Neural cell (in vitro differentiated cells): ENCODE results near the gene BGN. TPM values are rescaled to one million over a fixed set of nuclear protein-coding genes. Genes with fewer than 3 reads are reported as not detected.

Source experiments
- H2AFZ ChIP-seq: fragments of 200-600, 300-800 bp; sonication (generic), shearing (Covaris generic); 2 replicates; pipeline ENCODE4 v1.6.0; 2014; ENCODE audit warnings: low read depth, mild to moderate bottlenecking, antibody characterized with exemption, low read length, moderate library complexity
- H3F3A ChIP-seq: fragments of 200-600 bp; shearing (Covaris generic); 2 replicates; pipeline ENCODE4 v1.6.1; 2016; ENCODE audit warnings: mild to moderate bottlenecking, moderate library complexity, mixed read lengths, antibody characterized with exemption, low read length; ENCODE audit not compliant: insufficient read depth, poor library complexity, severe bottlenecking
- H3K27ac ChIP-seq: fragments of 200-600, 300-800 bp; sonication (generic), shearing (Covaris generic); 2 replicates; pipeline ENCODE4 v1.5.1; 2014; ENCODE audit warnings: mild to moderate bottlenecking, low read length, moderate library complexity
- H3K27me3 ChIP-seq: fragments of 300-800, 200-600 bp; sonication (generic), shearing (Covaris generic); 2 replicates; pipeline ENCODE4 v1.6.0; 2014; ENCODE audit warnings: mild to moderate bottlenecking, low read depth, low read length, moderate library complexity; ENCODE audit not compliant: insufficient read depth
- H3K36me3 ChIP-seq: fragments of 300-800, 200-600 bp; sonication (generic), shearing (Covaris generic); 2 replicates; pipeline ENCODE4 v1.5.1; 2014; ENCODE audit warnings: mild to moderate bottlenecking, antibody characterized with exemption, low read length, moderate library complexity; ENCODE audit not compliant: insufficient read depth
- H3K4me2 ChIP-seq: fragments of 300-800, 200-600 bp; sonication (generic), shearing (Covaris generic); 2 replicates; pipeline ENCODE4 v1.6.0; 2014; ENCODE audit warnings: mild to moderate bottlenecking, low read length
- H3K4me3 ChIP-seq: fragments of 300-800, 200-600 bp; sonication (generic), shearing (Covaris generic); 2 replicates; pipeline ENCODE4 v1.5.1; 2014; ENCODE audit warnings: mild to moderate bottlenecking, low read length, moderate library complexity
- H3K79me2 ChIP-seq: fragments of 200-600 bp; shearing (Covaris generic); replicated peaks from 2 replicates; pipeline ENCODE4 v1.6.0; 2014; ENCODE audit warnings: mild to moderate bottlenecking, low read length, moderate library complexity; ENCODE audit not compliant: insufficient read depth
- H3K9ac ChIP-seq: fragments of 300-800, 200-600 bp; sonication (generic), shearing (Covaris generic); 2 replicates; pipeline ENCODE4 v1.6.1; 2016; ENCODE audit warnings: mild to moderate bottlenecking, low read length, mixed read lengths
- H3K9me2 ChIP-seq: fragments of 200-600 bp; shearing (Covaris generic); 2 replicates; pipeline ENCODE4 v1.6.1; 2016; ENCODE audit warnings: mild to moderate bottlenecking, low read length, mixed read lengths; ENCODE audit not compliant: insufficient read depth
- H3K9me3 ChIP-seq: fragments of 200-600, 300-800 bp; sonication (generic), shearing (Covaris generic); 2 replicates; pipeline ENCODE4 v1.6.1; 2016; ENCODE audit warnings: mild to moderate bottlenecking, mixed run types, low read length, moderate library complexity, mixed read lengths
- H4K20me1 ChIP-seq: fragments of 200-600 bp; shearing (Covaris generic); 2 replicates; pipeline ENCODE4 v1.6.1; 2016; ENCODE audit warnings: mild to moderate bottlenecking, mixed run types; ENCODE audit not compliant: insufficient read depth
- EP300 ChIP-seq: fragments of 450-650 bp; conservative IDR thresholded peaks from 2 replicates; pipeline ENCODE4 v1.6.1; 2014; ENCODE audit warnings: antibody characterized with exemption, mild to moderate bottlenecking, moderate library complexity; ENCODE audit not compliant: poor library complexity, severe bottlenecking
- EZH2 ChIP-seq: fragments of 200-600, 300-800 bp; shearing (Covaris generic), sonication (generic); IDR thresholded peaks from 2 replicates; pipeline ENCODE4 v1.6.1; 2014; ENCODE audit warnings: antibody characterized with exemption, low read length, borderline replicate concordance, mild to moderate bottlenecking; ENCODE audit not compliant: insufficient read depth, poor library complexity, severe bottlenecking
- MXI1 ChIP-seq: fragments of 450-650 bp; conservative IDR thresholded peaks from 2 replicates; pipeline ENCODE4 v1.6.1; 2014; ENCODE audit warnings: antibody characterized with exemption, mild to moderate bottlenecking; ENCODE audit not compliant: poor library complexity, severe bottlenecking
- POLR2AphosphoS5 ChIP-seq: IDR thresholded peaks from 2 replicates; pipeline ENCODE4 v1.6.1; 2012
- RAD21 ChIP-seq: fragments of 450-650 bp; conservative IDR thresholded peaks from 2 replicates; pipeline ENCODE4 v1.6.1; 2014; ENCODE audit warnings: antibody characterized with exemption, mild to moderate bottlenecking, moderate library complexity
- SMC3 ChIP-seq: fragments of 450-650 bp; conservative IDR thresholded peaks from 2 replicates; pipeline ENCODE4 v1.6.1; 2014; ENCODE audit warnings: antibody characterized with exemption, mild to moderate bottlenecking, moderate library complexity; ENCODE audit not compliant: poor library complexity
- TAF1 ChIP-seq: IDR thresholded peaks from 2 replicates; pipeline ENCODE4 v1.6.1; 2012; ENCODE audit warnings: low read depth
- polyA plus RNA-seq: library from polyadenylated mRNA; depleted of rRNA; stranded (reverse); fragments of >200 nt; gene quantifications from 2 replicates; pipeline ENCODE4 v1.2.3, GENCODE V29; 2014
- TF ChIP-seq, protein P1 (sequence below): fragments of 450-650 bp; IDR thresholded peaks from 2 replicates; pipeline ENCODE4 v1.5.1; 2014; ENCODE audit warnings: antibody characterized with exemption, mild to moderate bottlenecking, moderate library complexity; ENCODE audit not compliant: poor library complexity, severe bottlenecking
- TF ChIP-seq, protein P2 (sequence below): IDR thresholded peaks from 2 replicates; pipeline ENCODE4 v1.6.1; 2012; ENCODE audit warnings: borderline replicate concordance

BGN gene
- polyA plus RNA-seq, 1 donor from 2014 or later = not detected

DNA sequence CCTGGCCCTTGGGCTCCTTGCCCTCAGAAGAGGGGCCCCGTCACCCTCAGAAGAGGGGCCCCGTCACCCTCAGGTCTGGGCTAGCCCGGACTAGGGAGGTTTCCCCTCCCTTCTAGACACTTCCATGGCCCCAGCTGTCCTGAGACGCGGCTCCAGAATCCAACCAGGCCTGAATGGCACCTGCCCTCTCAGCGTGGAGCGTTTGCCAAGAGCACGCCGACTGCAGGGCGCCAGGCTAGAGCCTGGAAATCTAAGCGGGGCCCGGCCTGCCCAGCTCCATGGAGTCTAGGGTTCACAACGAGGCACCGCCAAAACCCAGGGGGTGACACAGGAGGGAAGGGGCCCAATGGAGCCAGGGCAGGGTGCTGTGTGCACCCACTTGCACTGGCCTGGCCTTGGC lies 14.8 kb downstream of the BGN start:
- TF ChIP-seq, protein P1, sequence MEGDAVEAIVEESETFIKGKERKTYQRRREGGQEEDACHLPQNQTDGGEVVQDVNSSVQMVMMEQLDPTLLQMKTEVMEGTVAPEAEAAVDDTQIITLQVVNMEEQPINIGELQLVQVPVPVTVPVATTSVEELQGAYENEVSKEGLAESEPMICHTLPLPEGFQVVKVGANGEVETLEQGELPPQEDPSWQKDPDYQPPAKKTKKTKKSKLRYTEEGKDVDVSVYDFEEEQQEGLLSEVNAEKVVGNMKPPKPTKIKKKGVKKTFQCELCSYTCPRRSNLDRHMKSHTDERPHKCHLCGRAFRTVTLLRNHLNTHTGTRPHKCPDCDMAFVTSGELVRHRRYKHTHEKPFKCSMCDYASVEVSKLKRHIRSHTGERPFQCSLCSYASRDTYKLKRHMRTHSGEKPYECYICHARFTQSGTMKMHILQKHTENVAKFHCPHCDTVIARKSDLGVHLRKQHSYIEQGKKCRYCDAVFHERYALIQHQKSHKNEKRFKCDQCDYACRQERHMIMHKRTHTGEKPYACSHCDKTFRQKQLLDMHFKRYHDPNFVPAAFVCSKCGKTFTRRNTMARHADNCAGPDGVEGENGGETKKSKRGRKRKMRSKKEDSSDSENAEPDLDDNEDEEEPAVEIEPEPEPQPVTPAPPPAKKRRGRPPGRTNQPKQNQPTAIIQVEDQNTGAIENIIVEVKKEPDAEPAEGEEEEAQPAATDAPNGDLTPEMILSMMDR = no peak
- no peak for TF ChIP-seq RAD21
- TF ChIP-seq MXI1 = no peak
- no peak for TF ChIP-seq TAF1
- no peak for TF ChIP-seq EP300
- no peak for TF ChIP-seq POLR2AphosphoS5
- TF ChIP-seq, protein P2, sequence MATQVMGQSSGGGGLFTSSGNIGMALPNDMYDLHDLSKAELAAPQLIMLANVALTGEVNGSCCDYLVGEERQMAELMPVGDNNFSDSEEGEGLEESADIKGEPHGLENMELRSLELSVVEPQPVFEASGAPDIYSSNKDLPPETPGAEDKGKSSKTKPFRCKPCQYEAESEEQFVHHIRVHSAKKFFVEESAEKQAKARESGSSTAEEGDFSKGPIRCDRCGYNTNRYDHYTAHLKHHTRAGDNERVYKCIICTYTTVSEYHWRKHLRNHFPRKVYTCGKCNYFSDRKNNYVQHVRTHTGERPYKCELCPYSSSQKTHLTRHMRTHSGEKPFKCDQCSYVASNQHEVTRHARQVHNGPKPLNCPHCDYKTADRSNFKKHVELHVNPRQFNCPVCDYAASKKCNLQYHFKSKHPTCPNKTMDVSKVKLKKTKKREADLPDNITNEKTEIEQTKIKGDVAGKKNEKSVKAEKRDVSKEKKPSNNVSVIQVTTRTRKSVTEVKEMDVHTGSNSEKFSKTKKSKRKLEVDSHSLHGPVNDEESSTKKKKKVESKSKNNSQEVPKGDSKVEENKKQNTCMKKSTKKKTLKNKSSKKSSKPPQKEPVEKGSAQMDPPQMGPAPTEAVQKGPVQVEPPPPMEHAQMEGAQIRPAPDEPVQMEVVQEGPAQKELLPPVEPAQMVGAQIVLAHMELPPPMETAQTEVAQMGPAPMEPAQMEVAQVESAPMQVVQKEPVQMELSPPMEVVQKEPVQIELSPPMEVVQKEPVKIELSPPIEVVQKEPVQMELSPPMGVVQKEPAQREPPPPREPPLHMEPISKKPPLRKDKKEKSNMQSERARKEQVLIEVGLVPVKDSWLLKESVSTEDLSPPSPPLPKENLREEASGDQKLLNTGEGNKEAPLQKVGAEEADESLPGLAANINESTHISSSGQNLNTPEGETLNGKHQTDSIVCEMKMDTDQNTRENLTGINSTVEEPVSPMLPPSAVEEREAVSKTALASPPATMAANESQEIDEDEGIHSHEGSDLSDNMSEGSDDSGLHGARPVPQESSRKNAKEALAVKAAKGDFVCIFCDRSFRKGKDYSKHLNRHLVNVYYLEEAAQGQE = no peak
- TF ChIP-seq SMC3 = no peak
- TF ChIP-seq EZH2 = no peak
- Histone ChIP-seq H3K79me2 (no peaks in the 10 kb centered on the region), H3K9me3 (no peaks in the 10 kb centered on the region), H3F3A (no peaks in the 10 kb centered on the region), H3K27me3 (no peaks in the 10 kb centered on the region), H3K4me2 (no peak overlapping the region), H3K4me3 (no peak overlapping the region), H3K9me2 (no peaks in the 10 kb centered on the region), H3K36me3 (no peaks in the 10 kb centered on the region), H4K20me1 (no peaks in the 10 kb centered on the region), H3K27ac (no peak overlapping the region), H3K9ac (no peak overlapping the region), H2AFZ (no peak overlapping the region)

DNA sequence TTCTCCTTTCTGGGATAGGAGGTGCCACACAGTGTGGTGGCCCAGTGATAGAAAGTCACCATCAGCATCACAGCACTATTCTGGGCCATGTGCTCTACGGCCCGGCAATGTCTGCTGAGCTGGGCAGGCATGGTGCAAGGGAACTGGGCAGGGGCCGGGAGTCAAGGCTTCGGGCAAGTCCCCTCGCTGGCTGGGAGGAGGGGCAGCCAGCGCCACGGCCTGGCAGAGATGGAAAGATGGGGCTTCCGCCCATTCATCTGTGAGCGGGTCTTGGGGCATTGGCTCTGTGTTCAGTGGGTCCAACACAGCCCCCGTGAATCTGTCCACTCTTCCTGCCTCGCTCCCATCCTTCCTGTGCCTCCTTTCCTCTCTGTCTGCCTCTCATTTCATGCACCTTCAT lies 15.6 kb downstream of the BGN start:
- H3K27me3 ChIP-seq = no peaks in the 10 kb centered on the region

More for the DNA sequence above, 15.6 kb downstream of the BGN start:
- H3F3A ChIP-seq = no peaks in the 10 kb centered on the region
- no peak overlapping the region for H3K9ac ChIP-seq
- TF ChIP-seq TAF1 = no peak
- TF ChIP-seq RAD21 = no peak
- H3K9me3 ChIP-seq = no peaks in the 10 kb centered on the region
- H2AFZ ChIP-seq = no peak overlapping the region
- H3K9me2 ChIP-seq = no peaks in the 10 kb centered on the region
- H3K79me2 ChIP-seq = no peaks in the 10 kb centered on the region
- no peak overlapping the region for H3K4me2 ChIP-seq
- H3K4me3 ChIP-seq = no peak overlapping the region
- no peaks in the 10 kb centered on the region for H4K20me1 ChIP-seq
- no peaks in the 10 kb centered on the region for H3K36me3 ChIP-seq
- no peak overlapping the region for H3K27ac ChIP-seq
